MCF 10A (cell line): ENCODE measurements around the gene ZGPAT. TPM values are rescaled to one million over a fixed set of nuclear protein-coding genes. Genes with fewer than 3 reads are reported as not detected.

Source experiments
- BruUV-seq: library from RNA; stranded (reverse); fragments of 400-500 nt; replicated peaks from 2 replicates; lab custom pipeline; 2021; lab: Mats Ljungman, UMichigan
- CTCF ChIA-PET: fragments of 300-600 bp; sonication (Branson Sonifier 250); formaldehyde crosslinking; extraction: SDS; loops from one replicate; lab custom pipeline; 2021; ENCODE audit warnings: antibody characterized with exemption, inconsistent platforms; lab: Yijun Ruan, JAX
- POLR2A ChIA-PET: fragments of 300-600, 350-650 bp; sonication (Branson Sonifier 250); formaldehyde crosslinking; extraction: SDS; loops from one replicate; lab custom pipeline; 2020; ENCODE audit warnings: antibody characterized with exemption, inconsistent platforms; lab: Yijun Ruan, JAX
- DNase-seq: peaks from one replicate; pipeline ENCODE4 v3.0.0-alpha.2; 2018; ENCODE audit not compliant: unreplicated experiment
- H3K27ac Mint-ChIP-seq: one replicate; pipeline ENCODE4 v1.8.0; 2022; ENCODE audit warnings: mild to moderate bottlenecking, low read depth, mixed read lengths; ENCODE audit not compliant: unreplicated experiment
- H3K27me3 Mint-ChIP-seq: one replicate; pipeline ENCODE4 v1.8.0; 2022; ENCODE audit warnings: mixed read lengths; ENCODE audit not compliant: insufficient read depth, unreplicated experiment
- H3K36me3 Mint-ChIP-seq: one replicate; pipeline ENCODE4 v1.8.0; 2022; ENCODE audit warnings: mild to moderate bottlenecking, moderate library complexity, mixed read lengths; ENCODE audit not compliant: insufficient read depth, unreplicated experiment
- H3K4me1 Mint-ChIP-seq: one replicate; pipeline ENCODE4 v1.8.0; 2022; ENCODE audit warnings: mixed read lengths; ENCODE audit not compliant: insufficient read depth, unreplicated experiment
- H3K4me3 Mint-ChIP-seq: one replicate; pipeline ENCODE4 v1.8.0; 2022; ENCODE audit warnings: mild to moderate bottlenecking, moderate library complexity, mixed read lengths; ENCODE audit not compliant: unreplicated experiment
- H3K9me3 Mint-ChIP-seq: one replicate; pipeline ENCODE4 v1.8.0; 2022; ENCODE audit warnings: mixed read lengths; ENCODE audit not compliant: unreplicated experiment
- CTCF ChIP-seq: fragments of 200-600 bp; IDR thresholded peaks from one replicate; pipeline ENCODE4 v1.8.0; 2022; ENCODE audit warnings: antibody characterized with exemption, mild to moderate bottlenecking; ENCODE audit not compliant: unreplicated experiment
- intact Hi-C: fragments of 100-400 bp; cut with micrococcal nuclease; formaldehyde crosslinking; loops from 2 replicates; pipeline ENCODE4 v1.14.1; 2022
- total RNA-seq: library from RNA; stranded (reverse); gene quantifications from 2 replicates; pipeline ENCODE4 v1.2.3, GENCODE V29; 2022

Gene ZGPAT
- total RNA-seq, 1 experiment from 2014 or later, result 19.5 TPM

- Mint-ChIP-seq H3K9me3 (no peaks in the 10 kb centered on the region), H3K4me1 (peaks cover 9% of the 10 kb centered on the region), H3K4me3 (no peak overlapping the region), H3K36me3 (peaks cover 11% of the 10 kb centered on the region), H3K27me3 (no peaks in the 10 kb centered on the region), H3K27ac (no peak overlapping the region)
- no TSS peak for BruUV-seq
- ChIA-PET POLR2A (interaction anchor here (0.7 to 1.9 kb wide), 2 partner anchors 29 to 33 kb away, joined by 3 to 4 read pairs; partner anchors contain the start of gene GMEB2), CTCF (no interaction called here)
- TF ChIP-seq CTCF, result no peak
- DNase-seq, result no peak
- intact Hi-C loops, result no loop called here
Observed at GRCh38 chr20:63660622-63661021, 47.2 kb upstream of the ZGPAT start.

- Mint-ChIP-seq H3K27me3 (no peaks in the 10 kb centered on the region), H3K27ac (no peak overlapping the region), H3K4me3 (no peak overlapping the region), H3K36me3 (peaks cover 11% of the 10 kb centered on the region), H3K4me1 (peaks cover 9% of the 10 kb centered on the region), H3K9me3 (no peaks in the 10 kb centered on the region)
- intact Hi-C loops, result no loop called here
- BruUV-seq, result no TSS peak
- DNase-seq, result no peak
- POLR2A ChIA-PET, result interaction anchor here (0.7 kb wide), 1 partner anchor 29 kb away, joined by 3 read pairs; no protein-coding TSS in a partner anchor
- no peak for TF ChIP-seq CTCF
- CTCF ChIA-PET, result interaction anchor here (0.7 kb wide), 1 partner anchor 209 kb away, joined by 3 read pairs; no protein-coding TSS in a partner anchor
Observed at GRCh38 chr20:63661108-63661507, 46.7 kb upstream of the ZGPAT start.

GRCh38 chr20:63661959-63662812 is 45.7 kb upstream of the ZGPAT start:
- Mint-ChIP-seq H3K4me3 (no peak overlapping the region), H3K4me1 (peaks cover 9% of the 10 kb centered on the region), H3K9me3 (no peaks in the 10 kb centered on the region), H3K27ac (no peak overlapping the region), H3K36me3 (peaks cover 20% of the 10 kb centered on the region), H3K27me3 (no peaks in the 10 kb centered on the region)
- ChIA-PET POLR2A (interaction anchor here (0.7 to 1.0 kb wide), 3 partner anchors 20 to 295 kb away, joined by 3 to 5 read pairs (median 3); no protein-coding TSS in a partner anchor), CTCF (interaction anchor here (0.6 to 1.2 kb wide), 3 partner anchors 81 to 210 kb away, joined by 3 to 5 read pairs (median 4); no protein-coding TSS in a partner anchor)
- TF ChIP-seq CTCF, result no peak
- DNase-seq, result no peak
- intact Hi-C loops, result no loop called here
- BruUV-seq, result no TSS peak

- Mint-ChIP-seq H3K27me3 (no peaks in the 10 kb centered on the region), H3K27ac (no peak overlapping the region), H3K4me3 (no peak overlapping the region), H3K4me1 (peaks cover 9% of the 10 kb centered on the region), H3K9me3 (no peaks in the 10 kb centered on the region), H3K36me3 (peaks cover 22% of the 10 kb centered on the region)
- ChIA-PET CTCF (no interaction called here), POLR2A (interaction anchor here (0.7 to 1.0 kb wide), 3 partner anchors 20 to 295 kb away, joined by 3 to 5 read pairs (median 3); no protein-coding TSS in a partner anchor)
- no peak for DNase-seq
- BruUV-seq, result no TSS peak
- intact Hi-C loops, result no loop called here
- TF ChIP-seq CTCF, result no peak
Observed at GRCh38 chr20:63662813-63663189, 45.0 kb upstream of the ZGPAT start.
